Liver (tissue), 9 donors: ENCODE results near the gene SMARCE1. TPM values are rescaled to one million over a fixed set of nuclear protein-coding genes. Genes with fewer than 3 reads are reported as not detected.
A peak's percentile ranks its signal among the peaks of the same experiment; 100 is the strongest.

Experiments
- DNase-seq: peaks from one replicate; pipeline ENCODE4 v3.0.0-alpha.2; 2017; ENCODE audit warnings: low spot score
- H3K27ac ChIP-seq, 2 donors: one replicate each; pipeline ENCODE4 v1.7.0; 2013; ENCODE audit warnings: inconsistent platforms in 2 of 2, low read length in 2 of 2, control low read depth in 1 of 2, low read depth in 1 of 2, mild to moderate bottlenecking in 1 of 2
- H3K27me3 ChIP-seq, 4 donors: one replicate each; pipeline versions ENCODE4 v1.6.1 to v1.7.0; 2013; ENCODE audit warnings: low read length in 3 of 4, inconsistent platforms in 1 of 4, mild to moderate bottlenecking in 1 of 4, moderate library complexity in 1 of 4; ENCODE audit not compliant: control insufficient read depth in 4 of 4, insufficient read depth in 4 of 4
- H3K36me3 ChIP-seq, 4 donors: one replicate each; pipeline versions ENCODE4 v1.6.1 to v1.7.0; 2013; ENCODE audit warnings: low read length in 3 of 4, mild to moderate bottlenecking in 3 of 4, low read depth in 1 of 4, moderate library complexity in 1 of 4; ENCODE audit not compliant: control insufficient read depth in 4 of 4, insufficient read depth in 3 of 4
- H3K4me1 ChIP-seq, 4 donors: one replicate each; pipeline versions ENCODE4 v1.6.1 to v1.7.0; 2013; ENCODE audit warnings: low read length in 3 of 4, mild to moderate bottlenecking in 3 of 4, moderate library complexity in 1 of 4; ENCODE audit not compliant: control insufficient read depth in 4 of 4, insufficient read depth in 4 of 4
- H3K4me3 ChIP-seq, 3 donors: one replicate each; pipeline versions ENCODE4 v1.6.1 to v1.7.0; 2013; ENCODE audit warnings: low read length in 3 of 3, control low read depth in 1 of 3, low read depth in 1 of 3, mild to moderate bottlenecking in 1 of 3
- H3K9ac ChIP-seq, 2 donors: one replicate each; pipeline ENCODE4 v1.7.0; 2013; ENCODE audit warnings: low read length in 2 of 2, mild to moderate bottlenecking in 2 of 2, moderate library complexity in 2 of 2, control low read depth in 1 of 2, low read depth in 1 of 2
- H3K9me3 ChIP-seq, 4 donors: one replicate each; pipeline versions ENCODE4 v1.6.1 to v1.7.0; 2013; ENCODE audit warnings: low read length in 3 of 4; ENCODE audit not compliant: control insufficient read depth in 4 of 4
- EGR1 ChIP-seq, 2 donors: IDR thresholded peaks; 2 replicates each; pipeline ENCODE4 v1.6.1; 2016 to 2018; ENCODE audit warnings: antibody characterized with exemption in 2 of 2, low read depth in 2 of 2
- FOXA1 ChIP-seq: IDR thresholded peaks from 2 replicates; pipeline ENCODE4 v1.6.1; 2016; ENCODE audit warnings: antibody characterized with exemption
- FOXA2 ChIP-seq: IDR thresholded peaks from 2 replicates; pipeline ENCODE4 v1.6.1; 2016; ENCODE audit warnings: antibody characterized with exemption
- GABPA ChIP-seq, 2 donors: IDR thresholded peaks in 1 of 2; conservative IDR thresholded peaks in 1 of 2; 2 replicates each; pipeline ENCODE4 v1.6.1; 2016; ENCODE audit warnings: antibody characterized with exemption in 2 of 2, mild to moderate bottlenecking in 1 of 2, moderate library complexity in 1 of 2
- HNF4A ChIP-seq, 2 donors: conservative IDR thresholded peaks; 2 replicates each; pipeline ENCODE4 v1.6.1; 2016; ENCODE audit warnings: antibody characterized with exemption in 2 of 2, mild to moderate bottlenecking in 2 of 2
- HNF4G ChIP-seq: IDR thresholded peaks from 2 replicates; pipeline ENCODE4 v1.6.1; 2016; ENCODE audit warnings: antibody characterized with exemption
- JUND ChIP-seq, 2 donors: IDR thresholded peaks; 2 replicates each; pipeline ENCODE4 v1.6.1; 2016; ENCODE audit warnings: antibody characterized with exemption in 2 of 2
- MAX ChIP-seq: IDR thresholded peaks from 2 replicates; pipeline ENCODE4 v1.6.1; 2016; ENCODE audit warnings: antibody characterized with exemption
- NR2F2 ChIP-seq: IDR thresholded peaks from 2 replicates; pipeline ENCODE4 v1.6.1; 2016; ENCODE audit warnings: antibody characterized with exemption
- RAD21 ChIP-seq, 2 donors: IDR thresholded peaks; 2 replicates each; pipeline ENCODE4 v1.6.1; 2016; ENCODE audit warnings: antibody characterized with exemption in 2 of 2, mild to moderate bottlenecking in 2 of 2
- REST ChIP-seq: IDR thresholded peaks from 2 replicates; pipeline ENCODE4 v1.6.1; 2016; ENCODE audit warnings: antibody characterized with exemption, mild to moderate bottlenecking
- SP1 ChIP-seq: IDR thresholded peaks from 2 replicates; pipeline ENCODE4 v1.6.1; 2018; ENCODE audit warnings: antibody characterized with exemption, mild to moderate bottlenecking
- TAF1 ChIP-seq: conservative IDR thresholded peaks from 2 replicates; pipeline ENCODE4 v1.6.1; 2016; ENCODE audit warnings: antibody characterized with exemption, mild to moderate bottlenecking
- YY1 ChIP-seq: IDR thresholded peaks from 2 replicates; pipeline ENCODE4 v1.6.1; 2016; ENCODE audit warnings: antibody characterized with exemption, mild to moderate bottlenecking
- WGBS: extraction: QIAGEN DNeasy Blood & Tissue Kit; methylation state at CpG from one replicate; pipeline ENCODE4 v1.1.7; 2013; 5-methylcytosine and 5-hydroxymethylcytosine counted together
- polyA plus RNA-seq, 2 donors: library from polyadenylated mRNA; stranded (reverse) in 1 of 2; unstranded in 1 of 2; fragments of 200-250 nt in 1 of 2; fragments of >200 nt in 1 of 2; fragmentation: Nextera tagmentation in 1 of 2; extraction: Ambion mirVana in 1 of 2; gene quantifications; one replicate each; pipeline versions ENCODE4 v1.2.1 to v1.2.3, GENCODE V29; 2013 to 2015
- total RNA-seq, 2 donors: library from RNA; depleted of rRNA; stranded (reverse); fragments of >200 nt; gene quantifications; one replicate each; pipeline ENCODE4 v1.2.3, GENCODE V29; 2014
- TF ChIP-seq, protein P1 (sequence below): fragments of 150-350 bp; IDR thresholded peaks from 2 replicates; pipeline ENCODE4 v1.5.1; 2017; ENCODE audit warnings: improper control_type of control experiment, low read depth, low read length; ENCODE audit not compliant: missing input control
- TF ChIP-seq, protein P2 (sequence below): IDR thresholded peaks from 2 replicates; pipeline ENCODE4 v1.6.1; 2016; ENCODE audit warnings: antibody characterized with exemption
- TF ChIP-seq, protein P3 (sequence below): IDR thresholded peaks from 2 replicates; pipeline ENCODE4 v1.6.1; 2016; ENCODE audit warnings: antibody characterized with exemption
- donor health status: healthy.
- donor health status: healthy.
- donor health status: healthy.
- donor health status: healthy.
- donor health status: healthy.

SMARCE1 gene
- total and polyA plus RNA-seq, 4 donors: 25.0 to 40.8 (median 36.3) TPM

- 3% methylated on average over 28 of the region's 28 CpGs for WGBS
- TF ChIP-seq, protein P1, sequence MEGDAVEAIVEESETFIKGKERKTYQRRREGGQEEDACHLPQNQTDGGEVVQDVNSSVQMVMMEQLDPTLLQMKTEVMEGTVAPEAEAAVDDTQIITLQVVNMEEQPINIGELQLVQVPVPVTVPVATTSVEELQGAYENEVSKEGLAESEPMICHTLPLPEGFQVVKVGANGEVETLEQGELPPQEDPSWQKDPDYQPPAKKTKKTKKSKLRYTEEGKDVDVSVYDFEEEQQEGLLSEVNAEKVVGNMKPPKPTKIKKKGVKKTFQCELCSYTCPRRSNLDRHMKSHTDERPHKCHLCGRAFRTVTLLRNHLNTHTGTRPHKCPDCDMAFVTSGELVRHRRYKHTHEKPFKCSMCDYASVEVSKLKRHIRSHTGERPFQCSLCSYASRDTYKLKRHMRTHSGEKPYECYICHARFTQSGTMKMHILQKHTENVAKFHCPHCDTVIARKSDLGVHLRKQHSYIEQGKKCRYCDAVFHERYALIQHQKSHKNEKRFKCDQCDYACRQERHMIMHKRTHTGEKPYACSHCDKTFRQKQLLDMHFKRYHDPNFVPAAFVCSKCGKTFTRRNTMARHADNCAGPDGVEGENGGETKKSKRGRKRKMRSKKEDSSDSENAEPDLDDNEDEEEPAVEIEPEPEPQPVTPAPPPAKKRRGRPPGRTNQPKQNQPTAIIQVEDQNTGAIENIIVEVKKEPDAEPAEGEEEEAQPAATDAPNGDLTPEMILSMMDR: no peak
- TF ChIP-seq REST: no peak
- no peak for TF ChIP-seq GABPA (IDR thresholded peaks at IDR 0.05 in 1 of 2, conservative IDR thresholded peaks at IDR 0.05 in 1 of 2)
- TF ChIP-seq RAD21 (IDR thresholded peaks at IDR 0.05): no peak
- no peak for TF ChIP-seq NR2F2
- TF ChIP-seq SP1: no peak
- TF ChIP-seq MAX: no peak
- TF ChIP-seq EGR1 (IDR thresholded peaks at IDR 0.05; ENCODE audit: low read depth in 2 of 2): no peak
- no peak for TF ChIP-seq FOXA2
- no peak for TF ChIP-seq HNF4G
- no peak for TF ChIP-seq YY1
- TF ChIP-seq FOXA1: no peak
- no peak for TF ChIP-seq HNF4A (conservative IDR thresholded peaks at IDR 0.05)
- Histone ChIP-seq H3K36me3 (peaks cover 0 to 9% (median 2%) of the 10 kb centered on the region in 4 donors), H3K9me3 (no peaks in the 10 kb centered on the region), H3K4me1 (peaks cover 6 to 23% (median 18%) of the 10 kb centered on the region in 4 donors), H3K27ac (peak overlapping the region; percentile 99 to 100), H3K27me3 (no peaks in the 10 kb centered on the region), H3K4me3 (peak overlapping the region; percentile 75 to 97 (median 87)), H3K9ac (peak overlapping the region; percentile 93 to 95)
- DNase-seq: no peak
Measured at GRCh38 chr17:40648384-40648968, 858 bp upstream of the SMARCE1 start.

GRCh38 chr17:40646791-40647623 lies 611 bp downstream of the SMARCE1 start:
- peaks cover 6 to 23% (median 18%) of the 10 kb centered on the region in 4 donors for H3K4me1 ChIP-seq
- no peak for DNase-seq
- WGBS: 9% methylated on average over 18 of the region's 18 CpGs
- no peak for TF ChIP-seq FOXA1
- no peak for TF ChIP-seq HNF4A (conservative IDR thresholded peaks at IDR 0.05)
- no peak for TF ChIP-seq REST
- TF ChIP-seq GABPA (IDR thresholded peaks at IDR 0.05 in 1 of 2, conservative IDR thresholded peaks at IDR 0.05 in 1 of 2): no peak
- TF ChIP-seq JUND (IDR thresholded peaks at IDR 0.05): no peak
- TF ChIP-seq, protein P2, sequence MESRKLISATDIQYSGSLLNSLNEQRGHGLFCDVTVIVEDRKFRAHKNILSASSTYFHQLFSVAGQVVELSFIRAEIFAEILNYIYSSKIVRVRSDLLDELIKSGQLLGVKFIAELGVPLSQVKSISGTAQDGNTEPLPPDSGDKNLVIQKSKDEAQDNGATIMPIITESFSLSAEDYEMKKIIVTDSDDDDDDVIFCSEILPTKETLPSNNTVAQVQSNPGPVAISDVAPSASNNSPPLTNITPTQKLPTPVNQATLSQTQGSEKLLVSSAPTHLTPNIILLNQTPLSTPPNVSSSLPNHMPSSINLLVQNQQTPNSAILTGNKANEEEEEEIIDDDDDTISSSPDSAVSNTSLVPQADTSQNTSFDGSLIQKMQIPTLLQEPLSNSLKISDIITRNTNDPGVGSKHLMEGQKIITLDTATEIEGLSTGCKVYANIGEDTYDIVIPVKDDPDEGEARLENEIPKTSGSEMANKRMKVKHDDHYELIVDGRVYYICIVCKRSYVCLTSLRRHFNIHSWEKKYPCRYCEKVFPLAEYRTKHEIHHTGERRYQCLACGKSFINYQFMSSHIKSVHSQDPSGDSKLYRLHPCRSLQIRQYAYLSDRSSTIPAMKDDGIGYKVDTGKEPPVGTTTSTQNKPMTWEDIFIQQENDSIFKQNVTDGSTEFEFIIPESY: no peak
- no peak for TF ChIP-seq SP1
- no peak for TF ChIP-seq TAF1
- TF ChIP-seq HNF4G: no peak
- TF ChIP-seq MAX: no peak
- TF ChIP-seq, protein P3, sequence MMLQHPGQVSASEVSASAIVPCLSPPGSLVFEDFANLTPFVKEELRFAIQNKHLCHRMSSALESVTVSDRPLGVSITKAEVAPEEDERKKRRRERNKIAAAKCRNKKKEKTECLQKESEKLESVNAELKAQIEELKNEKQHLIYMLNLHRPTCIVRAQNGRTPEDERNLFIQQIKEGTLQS: no peak
- no peak for TF ChIP-seq EGR1 (IDR thresholded peaks at IDR 0.05; ENCODE audit: low read depth in 2 of 2)

More at GRCh38 chr17:40646791-40647623, 611 bp downstream of the SMARCE1 start:
- Histone ChIP-seq H3K9me3 (no peaks in the 10 kb centered on the region), H3K27me3 (no peaks in the 10 kb centered on the region), H3K27ac (peak overlapping the region; percentile 99 to 100), H3K9ac (peak overlapping the region; percentile 95 to 98), H3K36me3 (peaks cover 2 to 18% (median 8%) of the 10 kb centered on the region in 4 donors), H3K4me3 (peak overlapping the region; percentile 75 to 97 (median 90))
